ENCODE data around the gene ATG9B.
A peak's percentile ranks its signal among the peaks of the same experiment; 100 is the strongest.
"Not testable (repeated sequence)": the region's sequence is repeated elsewhere in the genome, so short reads cannot be mapped to it uniquely, and the experiment has no call there.

The ATG9B gene

DNA sequence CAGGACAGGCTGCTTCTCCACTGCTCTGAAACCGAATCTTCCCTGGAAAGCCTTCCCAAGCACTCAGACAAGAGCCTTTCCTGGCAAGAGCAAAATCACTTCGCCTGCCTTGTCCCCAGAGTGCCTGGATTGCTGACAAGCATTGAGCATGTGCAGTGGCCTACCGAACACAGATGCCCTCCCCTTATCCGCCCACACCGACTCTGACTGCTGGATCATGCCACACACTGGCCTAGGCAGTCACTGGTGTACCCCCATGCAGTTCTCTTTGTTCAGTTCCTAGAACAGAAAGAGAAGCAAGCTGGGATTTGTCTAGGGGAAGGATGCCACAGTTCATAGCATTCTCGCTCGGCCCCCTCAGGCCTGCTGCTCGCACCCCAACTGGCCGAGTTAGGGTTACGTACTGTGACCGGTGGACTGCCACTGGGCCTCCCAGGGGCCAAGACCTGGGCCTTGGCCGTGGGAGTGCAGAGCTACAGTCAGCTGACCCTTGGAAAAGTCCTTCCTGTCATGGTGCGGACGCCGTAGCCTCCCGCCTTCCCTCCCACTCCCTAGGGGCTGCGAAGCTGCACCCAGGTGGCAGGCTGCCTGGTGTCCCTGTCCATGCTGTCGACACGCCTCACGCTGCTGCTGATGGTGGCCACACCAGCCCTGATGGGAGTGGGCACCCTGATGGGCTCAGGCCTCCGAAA, 10.9 kb upstream of the ATG9B start:
- no peak for DNase-seq

- DNase-seq = no peak
These were observed 10.2 kb upstream of the ATG9B start for GRCh38 chr7:151034312-151035025.

GRCh38 chr7:151033864-151034249, 9.6 kb upstream of the ATG9B start:
- DNase-seq = no peak

GRCh38 chr7:151032936-151033863, 8.9 kb upstream of the ATG9B start:
- no peak for DNase-seq

GRCh38 chr7:151031011-151031410, 6.7 kb upstream of the ATG9B start:
- DNase-seq = no peak

GRCh38 chr7:151028948-151029501, 4.7 kb upstream of the ATG9B start:
- no peak for DNase-seq

- peak; percentile 98 for DNase-seq
These were observed 4.0 kb upstream of the ATG9B start, which contains the start of gene ABCB8 for GRCh38 chr7:151028131-151028947. ABCB8 (plus strand) TSS chr7:151028450; CDS start chr7:151028516, 66 bp downstream.

DNA sequence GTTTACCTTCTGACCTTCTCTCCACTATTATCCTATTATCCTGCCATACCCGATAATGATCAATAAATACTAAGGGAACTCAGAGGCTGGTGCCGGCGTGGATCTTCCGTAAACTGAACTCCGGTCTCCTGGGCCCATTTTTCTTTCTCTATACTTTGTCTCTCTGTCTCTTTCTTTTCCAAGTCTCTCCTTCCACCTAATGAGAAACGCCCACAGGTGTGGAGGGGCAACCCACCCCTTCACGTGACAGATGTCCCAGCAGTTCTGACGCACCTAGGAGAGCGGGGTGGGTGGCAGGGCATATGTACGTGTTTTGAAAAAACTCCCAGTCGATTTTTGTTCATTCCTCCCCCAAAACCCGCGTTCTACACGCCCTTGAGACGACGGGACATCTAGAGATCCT, 3.4 kb upstream of the ATG9B start:
- DNase-seq = not testable (repeated sequence)

DNA sequence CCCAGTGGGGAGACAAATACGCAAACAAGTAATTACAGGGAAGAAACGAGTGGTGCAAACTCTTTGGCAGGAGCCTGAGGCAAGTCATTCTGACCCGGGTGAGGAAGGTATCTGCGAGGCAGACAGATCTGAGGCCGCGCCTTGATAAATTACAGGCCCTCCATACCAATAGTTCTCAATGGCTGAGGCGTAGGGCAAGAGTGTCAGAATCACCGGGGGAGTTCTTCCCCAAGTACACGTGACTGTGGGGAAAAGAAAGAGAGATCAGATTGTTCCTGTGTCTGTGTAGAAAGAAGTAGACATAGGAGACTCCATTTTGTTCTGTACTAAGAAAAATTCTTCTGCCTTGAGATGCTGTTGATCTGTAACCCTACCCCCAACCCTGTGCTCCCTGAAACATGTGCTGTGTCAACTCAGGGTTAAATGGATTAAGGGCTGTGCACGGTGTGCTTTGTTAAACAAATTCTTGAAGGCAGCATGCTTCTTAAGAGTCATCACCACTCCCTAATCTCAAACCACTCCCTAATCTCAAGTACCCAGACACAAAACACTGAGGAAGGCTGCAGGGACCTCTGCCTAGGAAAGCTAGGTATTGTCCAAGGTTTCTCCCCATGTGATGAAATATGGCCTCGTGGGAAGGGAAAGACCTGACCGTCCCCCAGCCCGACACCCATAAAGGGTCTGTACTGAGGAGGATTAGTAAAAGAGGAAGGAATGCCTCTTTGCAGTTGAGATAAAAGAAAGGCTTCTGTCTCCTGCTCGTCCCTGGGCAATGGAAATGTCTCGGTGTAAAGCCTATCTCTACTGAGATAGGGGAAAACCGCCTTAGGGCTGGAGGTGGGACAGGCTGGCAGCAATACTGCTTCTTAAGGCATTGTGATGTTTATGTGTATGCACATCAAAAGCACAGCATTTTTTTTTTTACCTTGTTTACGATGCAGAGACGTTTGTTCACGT, 2.8 kb upstream of the ATG9B start:
- DNase-seq = not testable (repeated sequence)

GRCh38 chr7:151025924-151026671, 1.8 kb upstream of the ATG9B start:
- no peak for DNase-seq

- DNase-seq = no peak
These were observed 1.1 kb downstream of the ATG9B start for GRCh38 chr7:151023232-151023631.

GRCh38 chr7:151020231-151020630, 4.1 kb downstream of the ATG9B start:
- DNase-seq = no peak

GRCh38 chr7:151019130-151019447, 5.2 kb downstream of the ATG9B start:
- no peak for DNase-seq

DNA sequence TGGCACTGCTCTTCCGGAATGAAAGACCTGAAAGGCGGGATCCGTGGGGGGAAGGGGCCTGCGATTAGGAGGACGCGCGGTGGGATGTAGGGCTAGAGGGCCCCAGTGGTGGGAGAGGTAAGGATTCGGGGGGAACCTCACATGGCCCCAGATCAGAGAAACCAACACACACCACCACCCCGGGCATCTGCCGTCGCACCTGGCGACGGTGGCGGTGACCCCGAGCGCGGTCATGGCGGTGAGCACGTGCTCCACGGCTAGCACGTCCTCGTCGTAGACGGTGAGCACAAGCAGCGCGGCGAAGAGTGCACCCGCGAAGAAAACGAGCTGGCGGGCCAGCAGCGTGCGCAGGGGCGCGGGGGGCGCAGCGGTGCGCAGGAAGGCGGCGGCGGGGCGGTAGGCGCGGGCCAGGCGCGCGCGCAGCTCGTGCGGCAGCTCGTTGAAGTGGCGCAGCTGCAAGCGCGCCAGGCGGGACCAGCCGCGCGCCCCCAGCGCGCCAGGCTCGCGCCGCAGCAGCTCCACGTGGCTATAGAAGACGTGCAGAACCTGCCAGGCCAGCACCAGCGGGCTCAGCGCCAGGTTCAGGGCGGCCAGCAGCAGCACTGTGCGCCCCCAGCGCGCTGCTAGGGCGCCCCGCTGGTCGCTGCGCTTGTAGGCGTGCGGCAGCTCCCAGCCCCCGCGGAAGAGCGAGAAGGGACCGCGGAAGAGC, 5.7 kb downstream of the ATG9B start:
- no peak for DNase-seq

DNA sequence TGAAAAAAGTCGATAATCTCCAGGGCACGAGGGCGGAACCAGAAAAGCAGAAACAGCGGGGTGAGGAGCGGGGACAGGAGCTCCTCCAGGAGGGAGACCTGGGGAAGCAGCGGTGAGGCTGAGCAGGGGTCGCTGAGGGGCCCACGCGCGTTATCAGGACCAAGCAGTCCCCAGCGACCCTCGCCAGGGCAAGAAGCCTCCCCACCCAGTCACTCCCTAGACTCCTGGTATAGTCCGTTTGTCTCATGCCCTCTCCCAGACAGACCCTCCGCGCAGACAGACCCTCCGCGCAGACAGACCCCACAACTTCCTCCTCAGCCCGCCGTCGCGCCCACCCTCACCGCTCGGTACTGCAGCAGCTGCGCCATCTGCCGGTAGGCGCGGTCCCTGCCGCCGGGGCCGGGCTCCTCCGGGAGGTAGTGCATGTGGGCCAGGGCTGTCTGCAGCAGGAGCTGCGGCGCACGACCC, 6.3 kb downstream of the ATG9B start:
- no peak for DNase-seq

DNA sequence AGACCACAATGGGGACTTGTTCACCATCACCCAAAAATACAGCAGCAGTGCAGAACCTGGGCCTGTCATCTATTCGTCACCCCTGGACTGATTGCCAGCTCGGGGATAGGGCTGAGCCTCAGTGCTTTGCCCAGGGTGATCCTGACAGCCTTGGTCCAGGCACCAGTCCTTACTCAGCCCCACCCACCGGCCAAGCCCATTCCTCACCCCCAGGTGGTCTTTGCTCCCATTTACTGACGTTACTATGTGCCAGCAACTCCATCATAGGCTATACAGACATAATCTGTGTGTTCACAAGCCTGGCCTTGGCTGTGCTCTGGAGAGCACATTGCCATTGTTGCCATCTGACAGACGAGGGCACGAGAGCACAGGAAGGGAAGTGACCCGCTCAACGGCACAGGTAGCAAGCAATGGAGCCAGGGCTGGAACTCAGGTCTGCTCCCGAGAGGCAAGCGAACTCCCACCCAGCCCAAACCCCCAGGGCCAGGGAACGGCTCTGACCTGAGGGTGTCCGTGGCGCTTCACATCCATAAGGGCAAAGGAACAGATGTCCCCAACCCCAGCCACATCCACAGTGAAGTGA, 6.8 kb downstream of the ATG9B start:
- DNase-seq = no peak

DNA sequence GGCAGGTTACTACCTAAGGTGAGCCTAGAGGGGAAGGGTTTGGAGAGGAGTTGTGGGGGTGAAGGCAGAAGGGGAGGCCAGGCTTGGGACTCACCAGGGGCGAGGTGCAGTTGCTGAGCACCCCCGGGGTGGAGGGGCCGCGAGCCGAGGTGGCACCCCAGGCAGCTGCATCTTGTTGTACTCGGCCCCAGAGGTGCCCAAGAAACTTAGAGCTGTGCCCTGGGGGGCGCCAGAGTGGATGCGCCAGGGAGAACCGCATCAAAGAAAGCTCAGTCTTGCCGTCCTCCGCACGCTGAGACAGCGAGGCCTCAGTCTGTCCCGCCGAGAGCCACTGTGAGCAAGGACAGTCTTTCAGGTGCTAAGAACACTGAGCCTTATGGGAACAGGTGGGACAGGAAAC, 7.4 kb downstream of the ATG9B start:
- DNase-seq = no peak

- DNase-seq = no peak
These were observed 7.8 kb downstream of the ATG9B start for GRCh38 chr7:151016505-151016904.

- no peak for DNase-seq
These were observed 8.3 kb downstream of the ATG9B start for GRCh38 chr7:151015967-151016366.

Data from NK-92 treated with Interleukin-12 subunit alpha and Interleukin-12 subunit beta, amount 100 ng/mL, for 24 hours (cell line).